Tibial nerve (tissue), 4 donors: ENCODE measurements around the gene FBXO47. TPM values are rescaled to one million over a fixed set of nuclear protein-coding genes. Genes with fewer than 3 reads are reported as not detected.
A peak's percentile ranks its signal among the peaks of the same experiment; 100 is the strongest.

Experiments
- DNase-seq, 2 donors: peaks; one replicate each; pipeline ENCODE4 v3.0.0-alpha.2; 2019; ENCODE audit warnings: low spot score in 2 of 2
- H3K27ac ChIP-seq, 4 donors: fragments of 200-600 bp; sonication (generic) in 3 of 4; one replicate each; pipeline ENCODE4 v1.5.1; 2017 to 2019; ENCODE audit warnings: mild to moderate bottlenecking in 1 of 4
- H3K27me3 ChIP-seq, 2 donors: fragments of 200-600 bp; sonication (generic) in 1 of 2; one replicate each; pipeline versions ENCODE4 v1.5.1 to v1.6.0; 2017 to 2019
- H3K36me3 ChIP-seq, 3 donors: fragments of 200-600 bp; sonication (generic); one replicate each; pipeline ENCODE4 v1.5.1; 2018 to 2019
- H3K4me1 ChIP-seq, 4 donors: fragments of 200-600 bp; sonication (generic) in 3 of 4; one replicate each; pipeline ENCODE4 v1.5.1; 2017 to 2019
- H3K4me3 ChIP-seq, 4 donors: fragments of 200-600 bp; sonication (generic) in 3 of 4; one replicate each; pipeline ENCODE4 v1.5.1; 2017 to 2019; ENCODE audit warnings: mild to moderate bottlenecking in 1 of 4, moderate library complexity in 1 of 4
- H3K9me3 ChIP-seq, 4 donors: fragments of 200-600 bp; sonication (generic) in 3 of 4; one replicate each; pipeline ENCODE4 v1.5.1; 2017 to 2019
- CTCF ChIP-seq, 5 experiments: fragments of 200-600 bp in 3 of 5; fragments of 450-650 bp in 2 of 5; sonication (generic) in 3 of 5; IDR thresholded peaks; one replicate each; pipeline ENCODE4 v1.5.1; 2016 to 2019; ENCODE audit warnings: antibody characterized with exemption in 5 of 5, mild to moderate bottlenecking in 3 of 5, moderate library complexity in 2 of 5
- EP300 ChIP-seq, 2 donors: sonication (generic); formaldehyde crosslinking; IDR thresholded peaks; one replicate each; pipeline ENCODE4 v1.6.1; 2017; ENCODE audit warnings: antibody characterized with exemption in 2 of 2, mild to moderate bottlenecking in 1 of 2
- POLR2A ChIP-seq, 2 donors: fragments of 450-650 bp; IDR thresholded peaks; one replicate each; pipeline ENCODE4 v1.6.1; 2017; ENCODE audit warnings: antibody characterized with exemption in 2 of 2, mild to moderate bottlenecking in 2 of 2, moderate library complexity in 2 of 2
- WGBS, 2 donors: methylation state at CpG; one replicate each; pipeline ENCODE4 v1.1.5; 2018; 5-methylcytosine and 5-hydroxymethylcytosine counted together
- total RNA-seq, 4 donors: library from RNA; depleted of rRNA; stranded (reverse); fragments of >200 nt; gene quantifications; one replicate each; pipeline ENCODE4 v1.1.0, GENCODE V29; 2016

Gene FBXO47
- total RNA-seq, 4 donors from 2014 or later: not detected

GRCh38 chr17:38922538-38923297 is 44.5 kb downstream of the FBXO47 start:
- TF ChIP-seq EP300 (IDR thresholded peaks at IDR 0.05) (peak in 1 of 2 donors; percentile 32), POLR2A (IDR thresholded peaks at IDR 0.05) (no peak), CTCF (IDR thresholded peaks at IDR 0.05) (no peak)
- Histone ChIP-seq H3K27me3 (no peaks in the 10 kb centered on the region), H3K4me3 (no peak overlapping the region), H3K27ac (peak overlapping the region; percentile 21 to 77 (median 58)), H3K36me3 (peaks cover 0 to 33% (median 17%) of the 10 kb centered on the region in 3 donors), H3K4me1 (peaks cover 0 to 81% (median 31%) of the 10 kb centered on the region in 4 donors), H3K9me3 (no peaks in the 10 kb centered on the region)
- WGBS, 2 donors: 43 to 49% methylated on average over 6 of the region's 6 CpGs
- DNase-seq: peak; percentile 69 to 85

GRCh38 chr17:38921756-38922411 is 45.3 kb downstream of the FBXO47 start:
- Histone ChIP-seq H3K4me3 (no peak overlapping the region), H3K27me3 (no peaks in the 10 kb centered on the region), H3K4me1 (peaks cover 0 to 80% (median 31%) of the 10 kb centered on the region in 4 donors), H3K9me3 (no peaks in the 10 kb centered on the region), H3K27ac (peak overlapping the region; percentile 21 to 77 (median 58)), H3K36me3 (peaks cover 0 to 41% (median 17%) of the 10 kb centered on the region in 3 donors)
- 61 to 63% methylated on average over 13 of the region's 13 CpGs for WGBS, 2 donors
- no peak for TF ChIP-seq CTCF (IDR thresholded peaks at IDR 0.05)
- TF ChIP-seq POLR2A (IDR thresholded peaks at IDR 0.05): no peak
- TF ChIP-seq EP300 (IDR thresholded peaks at IDR 0.05): no peak
- DNase-seq: no peak

- H3K9me3 ChIP-seq: no peaks in the 10 kb centered on the region
- no peak for DNase-seq
- H3K27ac ChIP-seq: peak overlapping the region in 3 of 4 donors; percentile 40 to 77 (median 77)
- 60 to 62% methylated on average over 9 of the region's 9 CpGs for WGBS, 2 donors
- no peak overlapping the region for H3K4me3 ChIP-seq
- H3K36me3 ChIP-seq: peaks cover 0 to 54% (median 26%) of the 10 kb centered on the region in 3 donors
- H3K4me1 ChIP-seq: peaks cover 0 to 68% (median 25%) of the 10 kb centered on the region in 4 donors
- no peak for TF ChIP-seq CTCF (IDR thresholded peaks at IDR 0.05)
- TF ChIP-seq POLR2A (IDR thresholded peaks at IDR 0.05): no peak
- TF ChIP-seq EP300 (IDR thresholded peaks at IDR 0.05): no peak
- H3K27me3 ChIP-seq: no peaks in the 10 kb centered on the region
Observed at GRCh38 chr17:38920374-38921291, 46.6 kb downstream of the FBXO47 start.

- DNase-seq: no peak
- TF ChIP-seq CTCF (IDR thresholded peaks at IDR 0.05) (no peak), POLR2A (IDR thresholded peaks at IDR 0.05) (no peak), EP300 (IDR thresholded peaks at IDR 0.05) (no peak)
- Histone ChIP-seq H3K4me1 (peaks cover 0 to 67% (median 25%) of the 10 kb centered on the region in 4 donors), H3K36me3 (peaks cover 0 to 65% (median 37%) of the 10 kb centered on the region in 3 donors), H3K27ac (peak overlapping the region in 2 of 4 donors; percentile 77), H3K4me3 (no peak overlapping the region), H3K27me3 (no peaks in the 10 kb centered on the region), H3K9me3 (no peaks in the 10 kb centered on the region)
- 83 to 89% methylated on average over 16 of the region's 16 CpGs for WGBS, 2 donors
Observed at GRCh38 chr17:38919316-38920078, 47.7 kb downstream of the FBXO47 start.
